H1 (cell line): Measurements from ENCODE around the gene GPS1. TPM values are rescaled to one million over a fixed set of nuclear protein-coding genes. Genes with fewer than 3 reads are reported as not detected.
A peak's percentile ranks its signal among the peaks of the same experiment; 100 is the strongest.

Source experiments
- CTCF ChIA-PET: fragments of 300-600 bp; sonication (Branson Sonifier 250); formaldehyde crosslinking; loops from one replicate; lab custom pipeline; 2021; ENCODE audit not compliant: partially characterized antibody; lab: Charles Lee
- POLR2A ChIA-PET: fragments of 300-600 bp; sonication (Branson Sonifier 250); formaldehyde crosslinking; loops from one replicate; lab custom pipeline; 2021; ENCODE audit warnings: inconsistent platforms; ENCODE audit not compliant: partially characterized antibody; lab: Charles Lee
- DNase-seq, 2 experiments: peaks; one replicate each; pipeline versions ENCODE4 v3.0.0 to v3.0.0-alpha.2; 2010 to 2022; ENCODE audit warnings: low spot score in 2 of 2, low read depth in 1 of 2, mixed read lengths in 1 of 2
- FAIRE-seq: peaks from 2 replicates; lab custom pipeline; 2011; peaks lifted over from hg19 to GRCh38; lab: Jason Lieb, UNC
- H2AFZ ChIP-seq: 2 replicates; pipeline ENCODE4 v1.8.1; 2012; ENCODE audit warnings: low read length, inconsistent platforms
- H2AK5ac ChIP-seq: 2 replicates; pipeline ENCODE4 v1.6.1; 2013; ENCODE audit warnings: low read depth, low read length
- H2BK120ac ChIP-seq: replicated peaks from 2 replicates; pipeline ENCODE3; 2013; ENCODE audit warnings: low read depth, low read length, inconsistent platforms
- H2BK12ac ChIP-seq: 2 replicates; pipeline ENCODE4 v1.6.1; 2013; ENCODE audit warnings: low read depth, low read length
- H2BK15ac ChIP-seq: 2 replicates; pipeline ENCODE4 v1.6.1; 2013; ENCODE audit warnings: low read length
- H2BK20ac ChIP-seq: 2 replicates; pipeline ENCODE4 v1.6.1; 2013; ENCODE audit warnings: low read length
- H2BK5ac ChIP-seq: 2 replicates; pipeline ENCODE4 v1.6.1; 2013; ENCODE audit warnings: low read depth, low read length
- H3K14ac ChIP-seq: 2 replicates; pipeline ENCODE4 v1.6.1; 2013; ENCODE audit warnings: inconsistent platforms; ENCODE audit not compliant: insufficient read length
- H3K18ac ChIP-seq: 2 replicates; pipeline ENCODE4 v1.6.1; 2013; ENCODE audit warnings: low read length; ENCODE audit errors: extremely low read depth
- H3K23ac ChIP-seq: 2 replicates; pipeline ENCODE4 v1.6.1; 2013; ENCODE audit warnings: inconsistent platforms; ENCODE audit not compliant: insufficient read length
- H3K23me2 ChIP-seq: 2 replicates; pipeline ENCODE4 v1.6.1; 2013; ENCODE audit warnings: low read depth, low read length
- H3K27ac ChIP-seq: 2 replicates; pipeline ENCODE4 v1.6.1; 2011; ENCODE audit warnings: low read depth, low read length, inconsistent platforms
- H3K27me3 ChIP-seq, 4 experiments: replicated peaks in 1 of 4; 1 replicate in 1 of 4; 2 replicates in 3 of 4; pipeline versions ENCODE4 v1.6.1 to v1.8.1; 2011 to 2013; ENCODE audit warnings: low read length in 3 of 4, mild to moderate bottlenecking in 3 of 4, inconsistent platforms in 2 of 4, mixed read lengths in 2 of 4, moderate library complexity in 1 of 4; ENCODE audit not compliant: control insufficient read depth in 3 of 4, insufficient read depth in 3 of 4; ENCODE audit errors: extremely low read depth in 1 of 4
- H3K36me3 ChIP-seq, 4 experiments: 2 replicates each; pipeline versions ENCODE4 v1.6.1 to v1.8.1; 2011 to 2013; ENCODE audit warnings: mild to moderate bottlenecking in 4 of 4, low read length in 3 of 4, moderate library complexity in 2 of 4, control low read depth in 1 of 4, inconsistent platforms in 1 of 4; ENCODE audit not compliant: insufficient read depth in 4 of 4, control insufficient read depth in 2 of 4
- H3K4ac ChIP-seq: replicated peaks from 2 replicates; pipeline ENCODE3; 2013; ENCODE audit warnings: low read length, low read depth, mixed read lengths, inconsistent platforms; ENCODE audit not compliant: insufficient read length
- H3K4me1 ChIP-seq, 4 experiments: replicated peaks in 1 of 4; 1 replicate in 1 of 4; 2 replicates in 3 of 4; pipeline versions ENCODE4 v1.6.1 to v1.8.1; 2011 to 2013; ENCODE audit warnings: low read length in 3 of 4, inconsistent platforms in 2 of 4, mixed read lengths in 1 of 4; ENCODE audit not compliant: insufficient read depth in 4 of 4, control insufficient read depth in 3 of 4
- H3K4me2 ChIP-seq, 2 experiments: 2 replicates each; pipeline versions ENCODE4 v1.6.1 to v1.8.1; 2011 to 2013; ENCODE audit warnings: low read depth in 2 of 2, low read length in 2 of 2, control low read depth in 1 of 2, inconsistent platforms in 1 of 2, mild to moderate bottlenecking in 1 of 2; ENCODE audit not compliant: insufficient read depth in 1 of 2
- H3K4me3 ChIP-seq, 4 experiments: fragments of 200-600, 300-600 bp in 1 of 4; sonication (generic), shearing (Covaris generic), sonication (Bioruptor Twin) in 1 of 4; 2 replicates each; pipeline versions ENCODE4 v1.5.1 to v1.8.1; 2011 to 2016; ENCODE audit warnings: low read length in 4 of 4, low read depth in 3 of 4, control low read depth in 2 of 4, inconsistent platforms in 2 of 4, mild to moderate bottlenecking in 2 of 4, mixed read lengths in 1 of 4, moderate library complexity in 1 of 4; ENCODE audit not compliant: insufficient read depth in 2 of 4; ENCODE audit errors: extremely low read depth in 1 of 4
- H3K56ac ChIP-seq: replicated peaks from 2 replicates; pipeline ENCODE3; 2013; ENCODE audit warnings: low read depth, mild to moderate bottlenecking, mixed read lengths, low read length, inconsistent platforms; ENCODE audit not compliant: insufficient read length
- H3K79me1 ChIP-seq: 2 replicates; pipeline ENCODE4 v1.6.1; 2013; ENCODE audit warnings: low read depth, low read length, control low read depth
- H3K79me2 ChIP-seq, 2 experiments: 2 replicates each; pipeline versions ENCODE4 v1.6.1 to v1.8.1; 2012 to 2013; ENCODE audit warnings: low read length in 2 of 2, mild to moderate bottlenecking in 2 of 2, inconsistent platforms in 1 of 2; ENCODE audit not compliant: insufficient read depth in 2 of 2, control insufficient read depth in 1 of 2
- H3K9ac ChIP-seq, 4 experiments: replicated peaks in 1 of 4; 1 replicate in 1 of 4; 2 replicates in 3 of 4; pipeline versions ENCODE4 v1.6.1 to v1.8.1; 2011 to 2013; ENCODE audit warnings: low read depth in 3 of 4, low read length in 3 of 4, control low read depth in 2 of 4, mild to moderate bottlenecking in 2 of 4, moderate library complexity in 2 of 4, inconsistent platforms in 1 of 4; ENCODE audit errors: extremely low read depth in 1 of 4
- H3K9me3 ChIP-seq, 2 experiments: 2 replicates each; pipeline versions ENCODE4 v1.6.1 to v1.8.1; 2012 to 2013; ENCODE audit warnings: mild to moderate bottlenecking in 2 of 2, moderate library complexity in 2 of 2, control low read depth in 1 of 2, inconsistent platforms in 1 of 2, low read depth in 1 of 2, low read length in 1 of 2, mixed read lengths in 1 of 2; ENCODE audit not compliant: insufficient read depth in 2 of 2
- H4K20me1 ChIP-seq, 2 experiments: replicated peaks in 1 of 2; 2 replicates each; pipeline versions ENCODE3 to v1.8.1; 2011 to 2013; ENCODE audit warnings: inconsistent platforms in 2 of 2, low read length in 2 of 2, mild to moderate bottlenecking in 1 of 2; ENCODE audit not compliant: insufficient read depth in 2 of 2, control insufficient read depth in 1 of 2
- H4K5ac ChIP-seq: 2 replicates; pipeline ENCODE4 v1.6.1; 2013; ENCODE audit warnings: low read length, low read depth, mixed read lengths, inconsistent platforms; ENCODE audit not compliant: insufficient read length
- H4K8ac ChIP-seq: 2 replicates; pipeline ENCODE4 v1.8.0; 2013; ENCODE audit warnings: mild to moderate bottlenecking, moderate library complexity, low read length, inconsistent platforms; ENCODE audit not compliant: insufficient read depth; ENCODE audit errors: extremely low read depth
- H4K91ac ChIP-seq: replicated peaks from 2 replicates; pipeline ENCODE3; 2013; ENCODE audit warnings: low read length, mixed read lengths, inconsistent platforms; ENCODE audit not compliant: insufficient read length
- POLR2A ChIP-seq, 2 experiments: IDR thresholded peaks; 1 replicate in 1 of 2; 2 replicates in 1 of 2; pipeline ENCODE4 v1.6.1; 2011; ENCODE audit warnings: low read depth in 2 of 2, low read length in 2 of 2, mild to moderate bottlenecking in 2 of 2; ENCODE audit errors: control extremely low read depth in 1 of 2
- POU5F1 ChIP-seq: IDR thresholded peaks from 2 replicates; pipeline ENCODE4 v1.6.1; 2011; ENCODE audit warnings: low read depth, mild to moderate bottlenecking, low read length, moderate library complexity
- RFX5 ChIP-seq: IDR thresholded peaks from 2 replicates; pipeline ENCODE4 v1.6.1; 2011; ENCODE audit warnings: low read depth, low read length, improper control_type of control experiment, borderline replicate concordance
- WGBS, 2 experiments: shearing (Covaris generic) in 1 of 2; methylation state at CpG; one replicate each; pipeline versions ENCODE4 v1.1.6 to v1.1.7; 2013 to 2015; ENCODE audit warnings: low lambda C conversion rate in 2 of 2, mixed read lengths in 2 of 2, inconsistent platforms in 1 of 2, low coverage in 1 of 2, missing lambda C conversion rate in 1 of 2; ENCODE audit not compliant: insufficient replicate concordance in 2 of 2, insufficient coverage in 1 of 2, insufficient read length in 1 of 2; ENCODE audit errors: extremely low coverage in 1 of 2, missing lambda C conversion rate in 1 of 2; 5-methylcytosine and 5-hydroxymethylcytosine counted together
- polyA plus RNA-seq, 7 experiments: library from polyadenylated mRNA; depleted of rRNA in 3 of 7; stranded (reverse) in 5 of 7; unstranded in 2 of 7; fragments of >200 nt in 5 of 7; fragments of 200-250 nt in 2 of 7; gene quantifications; 1 replicate in 5 of 7; 2 replicates in 1 of 7; 4 replicates in 1 of 7; pipeline versions ENCODE4 v1.2.1 to v1.2.3, GENCODE V29; 2011 to 2013; ENCODE audit warnings: missing spikeins in 2 of 7, mixed read lengths in 2 of 7
- total RNA-seq: library from RNA; stranded (reverse); fragmentation: NEBNext Ultra II Directional; extraction: Animal tissue kit (Norgen Biotek cat#: 25700); gene quantifications from 2 replicates; pipeline ENCODE4 v1.2.1, GENCODE V29; 2021

GPS1 gene
- total and polyA plus RNA-seq, 2 of the 8 experiments (the other 6 are each of a cell fraction or from before 2014, with no cell fraction given) = 153 to 277 TPM

- Histone ChIP-seq H2BK12ac (no peak overlapping the region), H3K56ac (no peak overlapping the region), H3K27me3 (no peaks in the 10 kb centered on the region), H2BK5ac (peak overlapping the region; percentile 58; the same call in 1 of the 2 replicates), H3K4me3 (no peak overlapping the region), H3K4me2 (peak overlapping the region in 1 of 2 experiments; percentile 65; a peak in 2 of 4 replicates), H3K9me3 (no peaks in the 10 kb centered on the region), H3K9ac (no peak overlapping the region), H2AFZ (no peak overlapping the region), H3K79me2 (peaks cover 15 to 29% of the 10 kb centered on the region in 2 experiments; a peak in 3 of 4 replicates), H3K23me2 (peaks cover 14% of the 10 kb centered on the region; the same call in 1 of the 2 replicates), H3K23ac (no peak overlapping the region), H4K20me1 (peaks cover under 1 to 13% of the 10 kb centered on the region in 2 experiments), H3K14ac (no peak overlapping the region), H4K5ac (no peak overlapping the region), H2AK5ac (peak overlapping the region; percentile 7; the same call in 1 of the 2 replicates), H3K36me3 (peaks cover 3 to 7% (median 6%) of the 10 kb centered on the region in 4 experiments; a peak in 5 of 8 replicates), H3K79me1 (peaks cover 7% of the 10 kb centered on the region), H4K91ac (peak overlapping the region; percentile 93), H2BK20ac (no peak overlapping the region), H3K18ac (peak overlapping the region; percentile 53; the same call in 1 of the 2 replicates), H2BK120ac (no peak overlapping the region), H3K27ac (no peak overlapping the region), H4K8ac (peak overlapping the region; percentile 65; the same call in 1 of the 2 replicates), H2BK15ac (peak overlapping the region; percentile 72; the same call in 1 of the 2 replicates), H3K4ac (peak overlapping the region; percentile 74), H3K4me1 (peaks cover 0 to 64% (median 53%) of the 10 kb centered on the region in 4 experiments; a peak in 6 of 7 replicates)
- FAIRE-seq (no peak), DNase-seq (no peak)
- no peak for TF ChIP-seq RFX5
- peak in 1 of 2 experiments; percentile 11; a peak in 1 of 3 replicates for TF ChIP-seq POLR2A (IDR thresholded peaks at IDR 0.05; ENCODE audit: control extremely low read depth in 1 of 2, low read depth in 2 of 2, low read length in 2 of 2)
- no peak for TF ChIP-seq POU5F1
- ChIA-PET CTCF (interaction anchor here (0.7 to 6.5 kb wide), 4 partner anchors 16 to 244 kb away, joined by 3 to 61 read pairs (median 6); no protein-coding TSS in a partner anchor), POLR2A (interaction anchor here (0.9 to 2.9 kb wide), 10 partner anchors 8 to 80 kb away, joined by 3 to 15 read pairs (median 4); partner anchors contain the start of genes CENPX and LRRC45)
- 87% methylated on average over 31 of the region's 35 CpGs; no CpG with 5 or more reads in 1 of the 2 experiments for WGBS, 2 experiments
These were observed 49.0 kb downstream of the GPS1 start for GRCh38 chr17:82100502-82101298.
